Measurements from ENCODE around the gene KATNBL1. TPM values are rescaled to one million over a fixed set of nuclear protein-coding genes. Genes with fewer than 3 reads are reported as not detected.

Gene KATNBL1
- total RNA-seq, 1 donor, result 37.3 TPM

GRCh38 chr15:34128898-34129297 lies 81.0 kb downstream of the KATNBL1 start:
- DNase-seq (ENCODE audit: insufficient read length, low spot score, missing footprints), result no peak
- Histone ChIP-seq H4K20me1 (ENCODE audit: insufficient read depth, low read length) (no peaks in the 10 kb centered on the region), H3K27ac (ENCODE audit: low read depth, low read length) (no peak overlapping the region), H3K9me3 (ENCODE audit: low read depth, low read length) (no peaks in the 10 kb centered on the region), H3K4me3 (ENCODE audit: insufficient read depth, low read length) (no peak overlapping the region), H2AFZ (ENCODE audit: low read length) (no peak overlapping the region), H3K79me2 (ENCODE audit: insufficient read depth, low read length) (no peaks in the 10 kb centered on the region), H3K27me3 (ENCODE audit: insufficient read depth, low read length) (no peaks in the 10 kb centered on the region), H3K4me2 (ENCODE audit: insufficient read depth, low read length) (no peak overlapping the region), H3K4me1 (ENCODE audit: insufficient read depth, low read length) (no peaks in the 10 kb centered on the region), H3K36me3 (ENCODE audit: insufficient read depth, low read length) (no peaks in the 10 kb centered on the region)
- TF ChIP-seq CTCF (IDR thresholded peaks at IDR 0.05; ENCODE audit: extremely low read depth, low read depth, low read length), result no peak

DNA sequence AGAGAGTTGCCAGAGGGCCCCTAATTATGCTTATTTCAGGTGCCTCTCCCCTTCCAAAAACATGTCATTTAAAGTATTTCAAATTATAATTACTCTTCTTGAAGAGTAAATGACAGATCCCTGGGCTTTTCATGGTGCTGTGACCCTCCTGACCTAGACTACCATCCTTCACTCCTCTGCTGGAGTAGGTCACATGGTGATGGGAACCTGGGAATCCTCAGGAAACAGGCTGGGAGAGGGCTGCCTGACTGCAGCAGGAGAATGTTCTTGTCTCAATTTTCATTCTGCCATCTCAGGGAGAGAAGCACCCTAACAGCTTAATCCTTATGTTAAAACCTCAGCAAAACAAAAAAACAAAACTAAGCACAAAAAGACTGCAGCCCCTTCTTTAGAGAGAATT lies 83.4 kb downstream of the KATNBL1 start:
- Histone ChIP-seq H3K4me1 (ENCODE audit: insufficient read depth, low read length) (peaks cover 5% of the 10 kb centered on the region), H4K20me1 (ENCODE audit: insufficient read depth, low read length) (no peaks in the 10 kb centered on the region), H3K4me3 (ENCODE audit: insufficient read depth, low read length) (no peak overlapping the region), H3K27ac (ENCODE audit: low read depth, low read length) (no peak overlapping the region), H3K27me3 (ENCODE audit: insufficient read depth, low read length) (no peaks in the 10 kb centered on the region), H3K36me3 (ENCODE audit: insufficient read depth, low read length) (no peaks in the 10 kb centered on the region), H3K79me2 (ENCODE audit: insufficient read depth, low read length) (no peaks in the 10 kb centered on the region), H2AFZ (ENCODE audit: low read length) (no peak overlapping the region), H3K4me2 (ENCODE audit: insufficient read depth, low read length) (no peak overlapping the region), H3K9me3 (ENCODE audit: low read depth, low read length) (no peaks in the 10 kb centered on the region)
- TF ChIP-seq CTCF (IDR thresholded peaks at IDR 0.05; ENCODE audit: extremely low read depth, low read depth, low read length), result no peak
- DNase-seq (ENCODE audit: insufficient read length, low spot score, missing footprints), result no peak

DNA sequence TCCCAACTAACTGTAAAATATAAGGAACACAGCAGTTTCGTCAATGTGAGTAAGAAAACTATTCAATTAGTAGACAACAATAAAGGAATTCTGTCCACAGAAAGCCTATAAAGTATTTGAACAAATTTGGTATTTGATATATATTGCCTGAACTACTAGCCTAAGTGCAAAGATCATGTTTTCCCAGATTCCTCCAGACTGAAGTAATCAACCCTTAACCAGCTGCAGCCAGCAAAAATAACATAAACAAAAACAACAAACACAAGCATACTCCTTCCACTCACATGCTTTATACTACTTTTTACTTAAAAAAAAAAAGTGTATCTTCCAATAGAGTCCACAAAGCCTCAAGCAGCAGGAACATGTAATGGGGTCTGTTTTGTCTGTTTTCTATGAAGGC lies 84.0 kb downstream of the KATNBL1 start:
- H3K4me3 ChIP-seq (ENCODE audit: insufficient read depth, low read length), result no peak overlapping the region
- DNase-seq (ENCODE audit: insufficient read length, low spot score, missing footprints), result no peak

GRCh38 chr15:34124651-34125050 lies 85.2 kb downstream of the KATNBL1 start:
- DNase-seq (ENCODE audit: insufficient read length, low spot score, missing footprints), result no peak

More for the DNA sequence above, 84.0 kb downstream of the KATNBL1 start:
- no peak overlapping the region for H2AFZ ChIP-seq (ENCODE audit: low read length)
- H3K36me3 ChIP-seq (ENCODE audit: insufficient read depth, low read length), result no peaks in the 10 kb centered on the region
- no peak for TF ChIP-seq CTCF (IDR thresholded peaks at IDR 0.05; ENCODE audit: extremely low read depth, low read depth, low read length)
- H3K27me3 ChIP-seq (ENCODE audit: insufficient read depth, low read length), result no peaks in the 10 kb centered on the region
- H3K4me1 ChIP-seq (ENCODE audit: insufficient read depth, low read length), result peaks cover 5% of the 10 kb centered on the region
- H3K27ac ChIP-seq (ENCODE audit: low read depth, low read length), result no peak overlapping the region
- no peaks in the 10 kb centered on the region for H3K9me3 ChIP-seq (ENCODE audit: low read depth, low read length)
- H3K4me2 ChIP-seq (ENCODE audit: insufficient read depth, low read length), result no peak overlapping the region
- no peaks in the 10 kb centered on the region for H4K20me1 ChIP-seq (ENCODE audit: insufficient read depth, low read length)
- no peaks in the 10 kb centered on the region for H3K79me2 ChIP-seq (ENCODE audit: insufficient read depth, low read length)

More at GRCh38 chr15:34124651-34125050, 85.2 kb downstream of the KATNBL1 start:
- no peaks in the 10 kb centered on the region for H3K79me2 ChIP-seq (ENCODE audit: insufficient read depth, low read length)
- H3K27ac ChIP-seq (ENCODE audit: low read depth, low read length), result no peak overlapping the region
- H3K9me3 ChIP-seq (ENCODE audit: low read depth, low read length), result no peaks in the 10 kb centered on the region
- no peaks in the 10 kb centered on the region for H3K27me3 ChIP-seq (ENCODE audit: insufficient read depth, low read length)
- no peak overlapping the region for H3K4me2 ChIP-seq (ENCODE audit: insufficient read depth, low read length)
- no peaks in the 10 kb centered on the region for H3K36me3 ChIP-seq (ENCODE audit: insufficient read depth, low read length)
- no peaks in the 10 kb centered on the region for H4K20me1 ChIP-seq (ENCODE audit: insufficient read depth, low read length)
- H2AFZ ChIP-seq (ENCODE audit: low read length), result no peak overlapping the region
- H3K4me1 ChIP-seq (ENCODE audit: insufficient read depth, low read length), result peaks cover 5% of the 10 kb centered on the region
- no peak for TF ChIP-seq CTCF (IDR thresholded peaks at IDR 0.05; ENCODE audit: extremely low read depth, low read depth, low read length)
- H3K4me3 ChIP-seq (ENCODE audit: insufficient read depth, low read length), result no peak overlapping the region
